IPS-18a (cell line): ENCODE results near the gene PLA2G2D.

Source experiments
- H3K27ac ChIP-seq: one replicate; pipeline ENCODE4 v1.5.1; 2013; ENCODE audit warnings: low read length
- H3K27me3 ChIP-seq: one replicate; pipeline ENCODE4 v1.6.1; 2013; ENCODE audit warnings: mild to moderate bottlenecking, low read length; ENCODE audit not compliant: control insufficient read depth, insufficient read depth
- H3K36me3 ChIP-seq: one replicate; pipeline ENCODE4 v1.6.1; 2013; ENCODE audit warnings: low read depth, low read length; ENCODE audit not compliant: control insufficient read depth
- H3K4me1 ChIP-seq: one replicate; pipeline ENCODE4 v1.6.1; 2013; ENCODE audit warnings: low read depth, low read length; ENCODE audit not compliant: control insufficient read depth
- H3K4me3 ChIP-seq: one replicate; pipeline ENCODE4 v1.5.1; 2013; ENCODE audit warnings: low read length
- H3K9ac ChIP-seq: one replicate; pipeline ENCODE4 v1.6.1; 2013; ENCODE audit warnings: mild to moderate bottlenecking, low read length, moderate library complexity
- H3K9me3 ChIP-seq: one replicate; pipeline ENCODE4 v1.6.1; 2013; ENCODE audit warnings: low read depth, low read length; ENCODE audit not compliant: control insufficient read depth

The PLA2G2D gene

GRCh38 chr1:20125100-20125499 lies 5.8 kb upstream of the PLA2G2D start:
- H3K9me3 ChIP-seq, result no peaks in the 10 kb centered on the region
- no peaks in the 10 kb centered on the region for H3K36me3 ChIP-seq
- H3K4me3 ChIP-seq, result no peak overlapping the region
- no peak overlapping the region for H3K27ac ChIP-seq
- no peaks in the 10 kb centered on the region for H3K4me1 ChIP-seq
- H3K27me3 ChIP-seq, result no peaks in the 10 kb centered on the region
- no peak overlapping the region for H3K9ac ChIP-seq

GRCh38 chr1:20124456-20125057 lies 5.2 kb upstream of the PLA2G2D start:
- H3K27ac ChIP-seq, result no peak overlapping the region
- no peaks in the 10 kb centered on the region for H3K4me1 ChIP-seq
- H3K27me3 ChIP-seq, result no peaks in the 10 kb centered on the region
- H3K36me3 ChIP-seq, result no peaks in the 10 kb centered on the region
- H3K9me3 ChIP-seq, result no peaks in the 10 kb centered on the region
- no peak overlapping the region for H3K9ac ChIP-seq
- no peak overlapping the region for H3K4me3 ChIP-seq

GRCh38 chr1:20123722-20124455 lies 4.6 kb upstream of the PLA2G2D start:
- no peaks in the 10 kb centered on the region for H3K4me1 ChIP-seq

GRCh38 chr1:20120796-20121195 lies 1.5 kb upstream of the PLA2G2D start:
- Histone ChIP-seq H3K4me3 (no peak overlapping the region), H3K9me3 (no peaks in the 10 kb centered on the region), H3K27ac (no peak overlapping the region), H3K27me3 (no peaks in the 10 kb centered on the region), H3K4me1 (no peaks in the 10 kb centered on the region), H3K36me3 (no peaks in the 10 kb centered on the region), H3K9ac (no peak overlapping the region)

More at GRCh38 chr1:20123722-20124455, 4.6 kb upstream of the PLA2G2D start:
- no peak overlapping the region for H3K4me3 ChIP-seq
- H3K9ac ChIP-seq, result no peak overlapping the region
- H3K36me3 ChIP-seq, result no peaks in the 10 kb centered on the region
- no peaks in the 10 kb centered on the region for H3K27me3 ChIP-seq
- no peaks in the 10 kb centered on the region for H3K9me3 ChIP-seq
- H3K27ac ChIP-seq, result no peak overlapping the region

- Histone ChIP-seq H3K36me3 (no peaks in the 10 kb centered on the region), H3K9ac (no peak overlapping the region), H3K27ac (no peak overlapping the region), H3K27me3 (no peaks in the 10 kb centered on the region), H3K4me1 (peaks cover 8% of the 10 kb centered on the region), H3K4me3 (no peak overlapping the region), H3K9me3 (no peaks in the 10 kb centered on the region)
Observed at GRCh38 chr1:20117236-20117635, 2.1 kb downstream of the PLA2G2D start.

- Histone ChIP-seq H3K27ac (no peak overlapping the region), H3K4me3 (no peak overlapping the region), H3K9me3 (no peaks in the 10 kb centered on the region), H3K9ac (no peak overlapping the region), H3K27me3 (no peaks in the 10 kb centered on the region), H3K4me1 (peaks cover 8% of the 10 kb centered on the region), H3K36me3 (no peaks in the 10 kb centered on the region)
Observed at GRCh38 chr1:20115916-20116315, 3.4 kb downstream of the PLA2G2D start.

- Histone ChIP-seq H3K27ac (no peak overlapping the region), H3K4me1 (peaks cover 8% of the 10 kb centered on the region), H3K4me3 (no peak overlapping the region), H3K9ac (no peak overlapping the region), H3K9me3 (no peaks in the 10 kb centered on the region), H3K36me3 (no peaks in the 10 kb centered on the region), H3K27me3 (no peaks in the 10 kb centered on the region)
Observed at GRCh38 chr1:20115479-20115878, 3.9 kb downstream of the PLA2G2D start.

- Histone ChIP-seq H3K4me3 (no peak overlapping the region), H3K9me3 (no peaks in the 10 kb centered on the region), H3K27me3 (no peaks in the 10 kb centered on the region), H3K9ac (no peak overlapping the region), H3K27ac (no peak overlapping the region), H3K4me1 (peaks cover 8% of the 10 kb centered on the region), H3K36me3 (no peaks in the 10 kb centered on the region)
Observed at GRCh38 chr1:20114021-20114648, 5.2 kb downstream of the PLA2G2D start.

GRCh38 chr1:20112279-20113000 lies 6.9 kb downstream of the PLA2G2D start:
- H3K9ac ChIP-seq, result no peak overlapping the region
- no peaks in the 10 kb centered on the region for H3K9me3 ChIP-seq
- H3K27ac ChIP-seq, result no peak overlapping the region
- no peaks in the 10 kb centered on the region for H3K27me3 ChIP-seq
- peaks cover 11% of the 10 kb centered on the region for H3K4me1 ChIP-seq
- no peaks in the 10 kb centered on the region for H3K36me3 ChIP-seq
- H3K4me3 ChIP-seq, result no peak overlapping the region

GRCh38 chr1:20111452-20111851 lies 7.9 kb downstream of the PLA2G2D start:
- no peaks in the 10 kb centered on the region for H3K27me3 ChIP-seq
- H3K27ac ChIP-seq, result no peak overlapping the region
- H3K36me3 ChIP-seq, result no peaks in the 10 kb centered on the region
- no peak overlapping the region for H3K4me3 ChIP-seq
- H3K4me1 ChIP-seq, result peaks cover 11% of the 10 kb centered on the region
- no peak overlapping the region for H3K9ac ChIP-seq
- no peaks in the 10 kb centered on the region for H3K9me3 ChIP-seq

- no peak overlapping the region for H3K4me3 ChIP-seq
- H3K27me3 ChIP-seq, result no peaks in the 10 kb centered on the region
- H3K4me1 ChIP-seq, result peaks cover 11% of the 10 kb centered on the region
- no peaks in the 10 kb centered on the region for H3K36me3 ChIP-seq
- no peak overlapping the region for H3K27ac ChIP-seq
- no peak overlapping the region for H3K9ac ChIP-seq
- H3K9me3 ChIP-seq, result no peaks in the 10 kb centered on the region
Observed at GRCh38 chr1:20110679-20111078, 8.7 kb downstream of the PLA2G2D start.
